GM18507 (cell line): Measurements from ENCODE around the gene ERV3-1.
A peak's percentile ranks its signal among the peaks of the same experiment; 100 is the strongest.
"Not testable (repeated sequence)": the region's sequence is repeated elsewhere in the genome, so short reads cannot be mapped to it uniquely, and the experiment has no call there.

Source experiments
- DNase-seq: peaks from one replicate; pipeline ENCODE4 v3.0.0; 2011; ENCODE audit warnings: low read depth; ENCODE audit not compliant: insufficient read length; ENCODE audit errors: extremely low spot score
- FAIRE-seq: peaks from 2 replicates; lab custom pipeline; 2011; peaks lifted over from hg19 to GRCh38; lab: Jason Lieb, UNC

Gene ERV3-1

GRCh38 chr7:65006094-65006992 lies at the start of gene ERV3-1:
Gene ERV3-1, minus strand, starts transcription at chr7:65006687. Its CDS starts 13,661 bp downstream, at chr7:64993026.
- peak; percentile 75 for DNase-seq
- peak; percentile 93 for FAIRE-seq

- FAIRE-seq: not testable (repeated sequence)
Observed at GRCh38 chr7:65055786-65056185, 49.3 kb upstream of the ERV3-1 start.

GRCh38 chr7:65054466-65054994 lies 48.0 kb upstream of the ERV3-1 start:
- not testable (repeated sequence) for FAIRE-seq, DNase-seq

More at GRCh38 chr7:65055786-65056185, 49.3 kb upstream of the ERV3-1 start:
- DNase-seq: not testable (repeated sequence)

- FAIRE-seq, DNase-seq: not testable (repeated sequence)
Observed at GRCh38 chr7:65051654-65052053, 45.2 kb upstream of the ERV3-1 start.

GRCh38 chr7:65051139-65051538 lies 44.7 kb upstream of the ERV3-1 start:
- not testable (repeated sequence) for DNase-seq, FAIRE-seq

GRCh38 chr7:65046329-65046728 lies 39.8 kb upstream of the ERV3-1 start:
- FAIRE-seq, DNase-seq: not testable (repeated sequence)

- DNase-seq, FAIRE-seq: not testable (repeated sequence)
Observed at GRCh38 chr7:65045589-65045988, 39.1 kb upstream of the ERV3-1 start.

- FAIRE-seq: peak; percentile 52
- DNase-seq: not testable (repeated sequence)
Observed at GRCh38 chr7:65038767-65039166, 32.3 kb upstream of the ERV3-1 start.

GRCh38 chr7:65037740-65038688 lies 31.5 kb upstream of the ERV3-1 start:
- peak; percentile 41 for FAIRE-seq

GRCh38 chr7:65036526-65036925 lies 30.0 kb upstream of the ERV3-1 start:
- DNase-seq: not testable (repeated sequence)
- FAIRE-seq: peak; percentile 80

More at GRCh38 chr7:65037740-65038688, 31.5 kb upstream of the ERV3-1 start:
- DNase-seq: peak; percentile 65

- not testable (repeated sequence) for FAIRE-seq, DNase-seq
Observed at GRCh38 chr7:65035469-65035868, 29.0 kb upstream of the ERV3-1 start.

- FAIRE-seq, DNase-seq: not testable (repeated sequence)
Observed at GRCh38 chr7:65034120-65034782, 27.8 kb upstream of the ERV3-1 start.

GRCh38 chr7:65033391-65033790 lies 26.9 kb upstream of the ERV3-1 start:
- not testable (repeated sequence) for DNase-seq, FAIRE-seq

- DNase-seq, FAIRE-seq: not testable (repeated sequence)
Observed at GRCh38 chr7:65025023-65025422, 18.5 kb upstream of the ERV3-1 start.

- FAIRE-seq, DNase-seq: not testable (repeated sequence)
Observed at GRCh38 chr7:65020978-65021377, 14.5 kb upstream of the ERV3-1 start.

GRCh38 chr7:65009881-65010280 lies 3.4 kb upstream of the ERV3-1 start:
- not testable (repeated sequence) for DNase-seq, FAIRE-seq

GRCh38 chr7:65009394-65009793 lies 2.9 kb upstream of the ERV3-1 start:
- not testable (repeated sequence) for FAIRE-seq, DNase-seq

- DNase-seq, FAIRE-seq: not testable (repeated sequence)
Observed at GRCh38 chr7:65007036-65007435, 549 bp upstream of the ERV3-1 start.

- DNase-seq: no peak
- FAIRE-seq: no peak
Observed at GRCh38 chr7:65004575-65004974, 1.9 kb downstream of the ERV3-1 start.
